GM12872 (cell line): ENCODE results near the gene MAP2K4.

Experiments used
- TF ChIP-seq, protein P1 (sequence below): IDR thresholded peaks from 3 replicates; pipeline ENCODE4 v1.5.1; 2011; ENCODE audit warnings: low read depth, mild to moderate bottlenecking, low read length, moderate library complexity; ENCODE audit not compliant: insufficient read depth

Gene MAP2K4

DNA sequence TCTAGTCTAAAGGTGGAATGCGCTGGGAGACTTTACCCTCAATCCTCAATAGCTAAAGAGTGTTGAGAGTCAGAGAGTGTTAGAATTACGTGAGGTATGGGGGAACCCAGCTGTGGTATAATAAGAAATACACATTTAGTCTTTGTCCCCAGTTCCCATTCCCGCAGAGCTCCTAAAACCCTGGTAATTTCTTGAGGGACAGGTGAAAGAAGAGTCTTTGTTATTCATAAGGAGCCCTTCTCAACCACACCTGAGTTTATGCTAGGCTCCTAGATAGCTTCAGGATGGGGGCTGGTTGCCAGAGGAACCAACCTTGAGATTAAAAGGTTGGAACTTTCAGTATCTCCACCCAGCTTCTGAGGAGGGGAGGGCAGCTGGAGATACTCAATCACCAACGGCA lies 29.2 kb upstream of the MAP2K4 start:
- TF ChIP-seq, protein P1, sequence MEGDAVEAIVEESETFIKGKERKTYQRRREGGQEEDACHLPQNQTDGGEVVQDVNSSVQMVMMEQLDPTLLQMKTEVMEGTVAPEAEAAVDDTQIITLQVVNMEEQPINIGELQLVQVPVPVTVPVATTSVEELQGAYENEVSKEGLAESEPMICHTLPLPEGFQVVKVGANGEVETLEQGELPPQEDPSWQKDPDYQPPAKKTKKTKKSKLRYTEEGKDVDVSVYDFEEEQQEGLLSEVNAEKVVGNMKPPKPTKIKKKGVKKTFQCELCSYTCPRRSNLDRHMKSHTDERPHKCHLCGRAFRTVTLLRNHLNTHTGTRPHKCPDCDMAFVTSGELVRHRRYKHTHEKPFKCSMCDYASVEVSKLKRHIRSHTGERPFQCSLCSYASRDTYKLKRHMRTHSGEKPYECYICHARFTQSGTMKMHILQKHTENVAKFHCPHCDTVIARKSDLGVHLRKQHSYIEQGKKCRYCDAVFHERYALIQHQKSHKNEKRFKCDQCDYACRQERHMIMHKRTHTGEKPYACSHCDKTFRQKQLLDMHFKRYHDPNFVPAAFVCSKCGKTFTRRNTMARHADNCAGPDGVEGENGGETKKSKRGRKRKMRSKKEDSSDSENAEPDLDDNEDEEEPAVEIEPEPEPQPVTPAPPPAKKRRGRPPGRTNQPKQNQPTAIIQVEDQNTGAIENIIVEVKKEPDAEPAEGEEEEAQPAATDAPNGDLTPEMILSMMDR, result no peak

- TF ChIP-seq, protein P1, result no peak
These were observed 23.9 kb upstream of the MAP2K4 start for GRCh38 chr17:11996722-11997146.

- TF ChIP-seq, protein P1, result no peak
These were observed 23.3 kb upstream of the MAP2K4 start, which contains the start of gene ZNF18 for GRCh38 chr17:11997147-11997971. Gene ZNF18 (minus strand): TSS chr17:11997475. CDS start chr17:11992829, 4,646 bp downstream.

GRCh38 chr17:11997972-11998233 lies 22.8 kb upstream of the MAP2K4 start:
- TF ChIP-seq, protein P1, result no peak

- TF ChIP-seq, protein P1, result no peak
These were observed 21.0 kb upstream of the MAP2K4 start for GRCh38 chr17:11999696-12000095.

DNA sequence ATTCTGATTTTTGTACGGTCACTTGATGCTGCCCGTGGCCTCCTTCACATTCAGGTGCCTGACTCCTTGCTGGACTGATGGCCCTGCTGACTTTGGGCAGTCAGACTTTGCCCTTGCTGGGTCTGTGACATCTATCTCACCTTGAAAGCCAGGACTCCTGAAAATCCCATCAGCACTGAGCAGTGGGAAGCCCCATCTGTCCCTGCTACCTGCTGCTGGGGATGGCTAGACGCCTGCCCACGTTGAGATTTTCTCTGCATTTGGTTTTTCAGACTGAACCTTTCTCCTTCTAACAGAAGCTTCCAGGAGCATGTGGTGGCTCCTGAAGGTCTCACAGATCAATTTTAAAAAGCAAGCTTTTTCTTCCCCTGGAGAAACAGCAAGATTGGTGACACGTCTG lies 13.2 kb upstream of the MAP2K4 start:
- TF ChIP-seq, protein P1, result no peak

DNA sequence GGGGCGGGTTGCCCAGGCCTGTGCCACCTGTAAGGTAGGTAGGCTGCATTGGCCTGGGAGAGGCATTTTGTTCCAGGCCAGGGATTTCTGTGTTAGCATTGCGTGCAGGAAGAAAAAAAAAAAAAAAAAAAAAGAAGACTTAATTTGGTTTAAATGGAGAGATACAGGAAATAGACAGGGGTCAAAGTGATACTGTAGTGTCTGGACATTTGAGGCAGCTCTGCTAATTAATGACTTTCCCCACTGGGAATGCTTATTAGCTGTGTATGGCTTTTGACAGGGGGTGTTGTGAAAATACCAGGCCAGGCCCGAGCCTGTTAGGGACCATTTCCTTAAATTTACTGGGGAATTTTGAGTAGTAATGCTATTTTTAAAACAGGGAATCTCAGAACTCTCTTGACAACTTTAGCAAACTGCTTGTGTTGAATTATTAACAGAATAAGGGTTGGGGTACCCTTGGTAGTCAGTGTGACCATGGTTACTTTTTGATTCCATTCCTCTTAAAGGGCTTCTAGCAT lies 1.0 kb downstream of the MAP2K4 start:
- TF ChIP-seq, protein P1, result no peak
